ENCODE measurements around the gene PRDX2. TPM values are rescaled to one million over a fixed set of nuclear protein-coding genes. Genes with fewer than 3 reads are reported as not detected.

Gene PRDX2
- total RNA-seq, 8 experiments from 2014 or later = 293 to 612 (median 357) TPM

DNA sequence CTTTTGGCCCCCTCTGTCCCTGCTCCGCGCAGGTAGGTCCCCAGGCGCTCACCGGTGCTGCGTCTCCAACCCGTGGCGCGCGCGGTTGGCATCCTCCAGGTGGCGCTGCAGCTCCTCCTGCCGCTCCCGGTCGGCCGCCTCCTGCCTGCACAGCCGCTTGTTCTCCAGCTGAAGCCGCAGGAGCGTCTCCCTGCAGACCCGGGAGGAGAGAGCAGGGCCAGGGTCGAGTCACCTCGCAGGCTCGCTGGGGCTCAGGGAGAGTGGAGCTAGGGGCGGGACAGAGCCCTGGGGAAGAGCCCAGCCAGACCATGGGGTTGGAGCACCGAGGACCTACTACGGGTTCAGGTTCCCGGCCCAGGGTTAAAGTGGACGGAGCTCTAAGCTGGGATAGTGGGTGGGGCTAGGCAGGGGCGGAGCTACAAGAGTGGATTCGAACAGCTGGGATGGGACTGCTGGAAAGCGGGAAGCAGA lies 35.5 kb downstream of the PRDX2 start:
- in situ Hi-C loops (cut with MboI; ENCODE audit: low pct_unique_long_range_greater_than_20kb in 2 of 9, low sequenced_read_pairs in 9 of 9, unreplicated experiment in 9 of 9) = loop anchor here in 1 of 9 experiments (10.0 kb wide), 1 partner anchor 79 kb away; no protein-coding TSS in a partner anchor
- peak in 6 of 8 experiments; percentile 26 to 97 (median 80) for ATAC-seq (replicated peaks in 6 of 8)
- H3K4me1 ChIP-seq (replicated peaks in 1 of 2) = peaks cover 8% of the 10 kb centered on the region in 2 donors
- H3K27ac ChIP-seq = peak overlapping the region in 1 of 2 donors; percentile 20
- H3K4me3 ChIP-seq = peak overlapping the region in 4 of 5 donors; percentile 27 to 51 (median 30)
- WGBS, 10 experiments = 0% methylated on average over 2 to 5 of the region's 30 CpGs; no CpG with 5 or more reads in 8 of the 10 experiments

GRCh38 chr19:12764698-12765097 lies 36.9 kb downstream of the PRDX2 start:
- in situ Hi-C loops (cut with MboI; ENCODE audit: low pct_unique_long_range_greater_than_20kb in 2 of 9, low sequenced_read_pairs in 9 of 9, unreplicated experiment in 9 of 9) = loop anchor here in 1 of 9 experiments (10.0 kb wide), 1 partner anchor 80 kb away; no protein-coding TSS in a partner anchor
- 89 to 100% (median 98%) methylated on average over 1 to 5 of the region's 16 CpGs; no CpG with 5 or more reads in 4 of the 10 experiments for WGBS, 10 experiments
- no peak for ATAC-seq (replicated peaks in 6 of 8)
- peaks cover 4% of the 10 kb centered on the region in 2 donors for H3K4me1 ChIP-seq (replicated peaks in 1 of 2)
- no peak overlapping the region for H3K27ac ChIP-seq
- no peak overlapping the region for H3K4me3 ChIP-seq

GRCh38 chr19:12763100-12763499 lies 38.5 kb downstream of the PRDX2 start:
- no peak for ATAC-seq (replicated peaks in 6 of 8)
- in situ Hi-C loops (cut with MboI; ENCODE audit: low pct_unique_long_range_greater_than_20kb in 2 of 9, low sequenced_read_pairs in 9 of 9, unreplicated experiment in 9 of 9) = loop anchor here in 1 of 9 experiments (10.0 kb wide), 1 partner anchor 82 kb away; no protein-coding TSS in a partner anchor

DNA sequence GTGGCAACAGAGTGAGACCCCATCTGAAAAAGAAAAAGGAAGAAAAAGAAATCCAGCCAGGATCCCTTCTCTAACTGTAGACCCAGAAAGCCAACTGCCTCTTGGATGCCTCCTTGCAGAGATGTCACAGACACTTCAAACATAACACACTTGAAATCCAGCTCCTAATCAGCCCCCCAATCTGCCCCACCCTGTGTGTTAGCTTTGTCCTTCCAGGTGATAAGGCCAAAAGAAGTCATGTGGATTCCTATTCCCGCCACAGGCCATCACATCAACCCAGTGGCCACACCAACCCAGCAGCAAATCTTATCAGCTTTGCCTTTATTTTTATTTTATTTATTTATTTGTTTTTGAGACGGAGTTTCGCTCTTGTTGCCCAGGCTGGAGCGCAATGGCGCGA lies 41.9 kb downstream of the PRDX2 start:
- WGBS, 10 experiments = 60 to 100% (median 89%) methylated on average over 1 to 6 of the region's 6 CpGs; no CpG with 5 or more reads in 4 of the 10 experiments
- Histone ChIP-seq H3K27ac (no peak overlapping the region), H3K4me3 (no peak overlapping the region), H3K4me1 (replicated peaks in 1 of 2) (peaks cover 0 to 4% of the 10 kb centered on the region in 2 donors)
- no peak for ATAC-seq (replicated peaks in 6 of 8)
- in situ Hi-C loops (cut with MboI; ENCODE audit: low pct_unique_long_range_greater_than_20kb in 2 of 9, low sequenced_read_pairs in 9 of 9, unreplicated experiment in 9 of 9) = loop anchor here in 1 of 9 experiments (10.0 kb wide), 1 partner anchor 85 kb away; no protein-coding TSS in a partner anchor

More at GRCh38 chr19:12763100-12763499, 38.5 kb downstream of the PRDX2 start:
- Histone ChIP-seq H3K27ac (no peak overlapping the region), H3K4me1 (replicated peaks in 1 of 2) (no peaks in the 10 kb centered on the region), H3K4me3 (no peak overlapping the region)
- 90 to 100% (median 98%) methylated on average over 1 to 7 of the region's 11 CpGs; no CpG with 5 or more reads in 6 of the 10 experiments for WGBS, 10 experiments

GRCh38 chr19:12757544-12758274 lies 43.9 kb downstream of the PRDX2 start:
- H3K4me3 ChIP-seq = peak overlapping the region in 3 of 5 donors; percentile 4 to 14 (median 9)
- no peak overlapping the region for H3K27ac ChIP-seq
- in situ Hi-C loops (cut with MboI; ENCODE audit: low pct_unique_long_range_greater_than_20kb in 2 of 9, low sequenced_read_pairs in 9 of 9, unreplicated experiment in 9 of 9) = no loop called here
- H3K4me1 ChIP-seq (replicated peaks in 1 of 2) = peaks cover 0 to 4% of the 10 kb centered on the region in 2 donors
- 0 to 60% (median 29%) methylated on average over 2 to 12 of the region's 60 CpGs; no CpG with 5 or more reads in 2 of the 10 experiments for WGBS, 10 experiments
- peak; percentile 77 to 95 (median 86) for ATAC-seq (replicated peaks in 6 of 8)

- 74 to 100% (median 89%) methylated on average over 1 to 8 of the region's 19 CpGs; no CpG with 5 or more reads in 4 of the 10 experiments for WGBS, 10 experiments
- Histone ChIP-seq H3K4me3 (no peak overlapping the region), H3K27ac (no peak overlapping the region), H3K4me1 (replicated peaks in 1 of 2) (peaks cover 0 to 4% of the 10 kb centered on the region in 2 donors)
- ATAC-seq (replicated peaks in 6 of 8) = no peak
- in situ Hi-C loops (cut with MboI; ENCODE audit: low pct_unique_long_range_greater_than_20kb in 2 of 9, low sequenced_read_pairs in 9 of 9, unreplicated experiment in 9 of 9) = no loop called here
These were observed 45.3 kb downstream of the PRDX2 start for GRCh38 chr19:12756150-12756883.

- in situ Hi-C loops (cut with MboI; ENCODE audit: low pct_unique_long_range_greater_than_20kb in 2 of 9, low sequenced_read_pairs in 9 of 9, unreplicated experiment in 9 of 9) = no loop called here
- WGBS, 10 experiments = 60 to 90% (median 80%) methylated on average over 1 to 15 of the region's 50 CpGs; no CpG with 5 or more reads in 5 of the 10 experiments
- Histone ChIP-seq H3K27ac (no peak overlapping the region), H3K4me1 (replicated peaks in 1 of 2) (peaks cover 6 to 8% of the 10 kb centered on the region in 2 donors), H3K4me3 (no peak overlapping the region)
- no peak for ATAC-seq (replicated peaks in 6 of 8)
These were observed 47.0 kb downstream of the PRDX2 start for GRCh38 chr19:12754465-12755196.

- Histone ChIP-seq H3K4me1 (replicated peaks in 1 of 2) (peaks cover 6 to 7% of the 10 kb centered on the region in 2 donors), H3K4me3 (no peak overlapping the region), H3K27ac (no peak overlapping the region)
- in situ Hi-C loops (cut with MboI; ENCODE audit: low pct_unique_long_range_greater_than_20kb in 2 of 9, low sequenced_read_pairs in 9 of 9, unreplicated experiment in 9 of 9) = no loop called here
- no peak for ATAC-seq (replicated peaks in 6 of 8)
- WGBS, 10 experiments = 20 to 60% (median 28%) methylated on average over 1 to 6 of the region's 23 CpGs; no CpG with 5 or more reads in 4 of the 10 experiments
These were observed 49.4 kb downstream of the PRDX2 start for GRCh38 chr19:12752056-12752781.

GRCh38 chr19:12751635-12752034 lies 50.0 kb downstream of the PRDX2 start, which contains the start of gene BEST2:
Gene BEST2, plus strand, starts transcription at chr19:12751791. Its CDS starts 802 bp downstream, at chr19:12752593.
- in situ Hi-C loops (cut with MboI; ENCODE audit: low pct_unique_long_range_greater_than_20kb in 2 of 9, low sequenced_read_pairs in 9 of 9, unreplicated experiment in 9 of 9) = no loop called here
- no CpG with 5 or more reads among the region's 14 CpGs for WGBS, 10 experiments
- ATAC-seq (replicated peaks in 6 of 8) = no peak
- no peak within 1 kb of the TSS for H3K27ac ChIP-seq
- no peak within 1 kb of the TSS for H3K4me3 ChIP-seq
- H3K4me1 ChIP-seq (replicated peaks in 1 of 2) = peaks cover 4 to 7% of the 10 kb centered on the region in 2 donors

- peak in 2 of 8 experiments; percentile 28 to 30 for ATAC-seq (replicated peaks in 6 of 8)
- H3K27ac ChIP-seq = no peak overlapping the region
- H3K4me1 ChIP-seq (replicated peaks in 1 of 2) = peaks cover 4 to 7% of the 10 kb centered on the region in 2 donors
- 7 to 100% (median 52%) methylated on average over 1 to 8 of the region's 9 CpGs; no CpG with 5 or more reads in 1 of the 10 experiments for WGBS, 10 experiments
- in situ Hi-C loops (cut with MboI; ENCODE audit: low pct_unique_long_range_greater_than_20kb in 2 of 9, low sequenced_read_pairs in 9 of 9, unreplicated experiment in 9 of 9) = no loop called here
- H3K4me3 ChIP-seq = no peak overlapping the region
These were observed 50.7 kb downstream of the PRDX2 start for GRCh38 chr19:12750851-12751250.

- ATAC-seq (replicated peaks in 6 of 8) = peak; percentile 8 to 74 (median 48)
- peaks cover 4 to 7% of the 10 kb centered on the region in 2 donors for H3K4me1 ChIP-seq (replicated peaks in 1 of 2)
- WGBS, 10 experiments = 0 to 100% (median 38%) methylated on average over 1 to 12 of the region's 24 CpGs; no CpG with 5 or more reads in 3 of the 10 experiments
- no peak overlapping the region for H3K4me3 ChIP-seq
- no peak overlapping the region for H3K27ac ChIP-seq
- in situ Hi-C loops (cut with MboI; ENCODE audit: low pct_unique_long_range_greater_than_20kb in 2 of 9, low sequenced_read_pairs in 9 of 9, unreplicated experiment in 9 of 9) = no loop called here
These were observed 51.6 kb downstream of the PRDX2 start for GRCh38 chr19:12749938-12750521.
